HL-60 (cell line): ENCODE results near the gene STUM.
"Not testable (repeated sequence)": the region's sequence is repeated elsewhere in the genome, so short reads cannot be mapped to it uniquely, and the experiment has no call there.

Source experiments
- DNase-seq, 2 experiments: peaks; one replicate each; pipeline ENCODE4 v3.0.0-alpha.2; 2010 to 2020; ENCODE audit warnings: low read depth in 1 of 2, low spot score in 1 of 2
- H3K27ac ChIP-seq: fragments of 250-450 bp; sonication (Bioruptor Pico); replicated peaks from 2 replicates; pipeline ENCODE4 v1.5.1; 2020; ENCODE audit warnings: mild to moderate bottlenecking, moderate library complexity
- H3K27me3 ChIP-seq: fragments of 250-450 bp; sonication (Bioruptor Pico); 2 replicates; pipeline ENCODE4 v1.5.1; 2021; ENCODE audit warnings: mild to moderate bottlenecking, moderate library complexity; ENCODE audit not compliant: insufficient read depth, poor library complexity, severe bottlenecking
- H3K4me3 ChIP-seq: replicated peaks from 2 replicates; pipeline ENCODE4 v1.5.1; 2011; ENCODE audit warnings: mild to moderate bottlenecking, control low read depth, low read length; ENCODE audit not compliant: insufficient read depth
- GABPA ChIP-seq: IDR thresholded peaks from 2 replicates; pipeline ENCODE4 v1.6.1; 2012; ENCODE audit warnings: low read depth
- POLR2AphosphoS5 ChIP-seq: IDR thresholded peaks from 2 replicates; pipeline ENCODE4 v1.6.1; 2012; ENCODE audit warnings: low read depth
- SPI1 ChIP-seq: IDR thresholded peaks from 2 replicates; pipeline ENCODE4 v1.6.1; 2012; ENCODE audit warnings: low read depth, mild to moderate bottlenecking, borderline replicate concordance
- TF ChIP-seq, protein P1 (sequence below): IDR thresholded peaks from one replicate; pipeline ENCODE4 v1.5.1; 2011; ENCODE audit warnings: low read length, control low read depth, inconsistent platforms; ENCODE audit not compliant: insufficient read depth
- TF ChIP-seq, protein P2 (sequence below): IDR thresholded peaks from 2 replicates; pipeline ENCODE4 v1.6.1; 2012; ENCODE audit warnings: low read depth; ENCODE audit not compliant: insufficient replicate concordance

The STUM gene

GRCh38 chr1:226596531-226597165 lies 48.1 kb downstream of the STUM start:
- no peak for DNase-seq
- Histone ChIP-seq H3K4me3 (no peak overlapping the region), H3K27ac (no peak overlapping the region), H3K27me3 (peaks cover 7% of the 10 kb centered on the region)
- TF ChIP-seq SPI1: no peak
- TF ChIP-seq POLR2AphosphoS5: no peak
- TF ChIP-seq, protein P1, sequence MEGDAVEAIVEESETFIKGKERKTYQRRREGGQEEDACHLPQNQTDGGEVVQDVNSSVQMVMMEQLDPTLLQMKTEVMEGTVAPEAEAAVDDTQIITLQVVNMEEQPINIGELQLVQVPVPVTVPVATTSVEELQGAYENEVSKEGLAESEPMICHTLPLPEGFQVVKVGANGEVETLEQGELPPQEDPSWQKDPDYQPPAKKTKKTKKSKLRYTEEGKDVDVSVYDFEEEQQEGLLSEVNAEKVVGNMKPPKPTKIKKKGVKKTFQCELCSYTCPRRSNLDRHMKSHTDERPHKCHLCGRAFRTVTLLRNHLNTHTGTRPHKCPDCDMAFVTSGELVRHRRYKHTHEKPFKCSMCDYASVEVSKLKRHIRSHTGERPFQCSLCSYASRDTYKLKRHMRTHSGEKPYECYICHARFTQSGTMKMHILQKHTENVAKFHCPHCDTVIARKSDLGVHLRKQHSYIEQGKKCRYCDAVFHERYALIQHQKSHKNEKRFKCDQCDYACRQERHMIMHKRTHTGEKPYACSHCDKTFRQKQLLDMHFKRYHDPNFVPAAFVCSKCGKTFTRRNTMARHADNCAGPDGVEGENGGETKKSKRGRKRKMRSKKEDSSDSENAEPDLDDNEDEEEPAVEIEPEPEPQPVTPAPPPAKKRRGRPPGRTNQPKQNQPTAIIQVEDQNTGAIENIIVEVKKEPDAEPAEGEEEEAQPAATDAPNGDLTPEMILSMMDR: no peak
- TF ChIP-seq, protein P2, sequence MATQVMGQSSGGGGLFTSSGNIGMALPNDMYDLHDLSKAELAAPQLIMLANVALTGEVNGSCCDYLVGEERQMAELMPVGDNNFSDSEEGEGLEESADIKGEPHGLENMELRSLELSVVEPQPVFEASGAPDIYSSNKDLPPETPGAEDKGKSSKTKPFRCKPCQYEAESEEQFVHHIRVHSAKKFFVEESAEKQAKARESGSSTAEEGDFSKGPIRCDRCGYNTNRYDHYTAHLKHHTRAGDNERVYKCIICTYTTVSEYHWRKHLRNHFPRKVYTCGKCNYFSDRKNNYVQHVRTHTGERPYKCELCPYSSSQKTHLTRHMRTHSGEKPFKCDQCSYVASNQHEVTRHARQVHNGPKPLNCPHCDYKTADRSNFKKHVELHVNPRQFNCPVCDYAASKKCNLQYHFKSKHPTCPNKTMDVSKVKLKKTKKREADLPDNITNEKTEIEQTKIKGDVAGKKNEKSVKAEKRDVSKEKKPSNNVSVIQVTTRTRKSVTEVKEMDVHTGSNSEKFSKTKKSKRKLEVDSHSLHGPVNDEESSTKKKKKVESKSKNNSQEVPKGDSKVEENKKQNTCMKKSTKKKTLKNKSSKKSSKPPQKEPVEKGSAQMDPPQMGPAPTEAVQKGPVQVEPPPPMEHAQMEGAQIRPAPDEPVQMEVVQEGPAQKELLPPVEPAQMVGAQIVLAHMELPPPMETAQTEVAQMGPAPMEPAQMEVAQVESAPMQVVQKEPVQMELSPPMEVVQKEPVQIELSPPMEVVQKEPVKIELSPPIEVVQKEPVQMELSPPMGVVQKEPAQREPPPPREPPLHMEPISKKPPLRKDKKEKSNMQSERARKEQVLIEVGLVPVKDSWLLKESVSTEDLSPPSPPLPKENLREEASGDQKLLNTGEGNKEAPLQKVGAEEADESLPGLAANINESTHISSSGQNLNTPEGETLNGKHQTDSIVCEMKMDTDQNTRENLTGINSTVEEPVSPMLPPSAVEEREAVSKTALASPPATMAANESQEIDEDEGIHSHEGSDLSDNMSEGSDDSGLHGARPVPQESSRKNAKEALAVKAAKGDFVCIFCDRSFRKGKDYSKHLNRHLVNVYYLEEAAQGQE: no peak
- no peak for TF ChIP-seq GABPA

- TF ChIP-seq POLR2AphosphoS5: no peak
- TF ChIP-seq, protein P1: no peak
- TF ChIP-seq, protein P2: no peak
- TF ChIP-seq GABPA: no peak
- no peak for TF ChIP-seq SPI1
- peaks cover 5% of the 10 kb centered on the region for H3K27me3 ChIP-seq
- no peak overlapping the region for H3K27ac ChIP-seq
- H3K4me3 ChIP-seq: no peak overlapping the region
- DNase-seq: no peak
These were observed 49.3 kb downstream of the STUM start for GRCh38 chr1:226597616-226598454.

- Histone ChIP-seq H3K27ac (no peak overlapping the region), H3K27me3 (peaks cover 5% of the 10 kb centered on the region), H3K4me3 (no peak overlapping the region)
- DNase-seq: no peak
- TF ChIP-seq, protein P1: no peak
- TF ChIP-seq SPI1: no peak
- no peak for TF ChIP-seq GABPA
- TF ChIP-seq POLR2AphosphoS5: no peak
- TF ChIP-seq, protein P2: no peak
These were observed 49.9 kb downstream of the STUM start for GRCh38 chr1:226598455-226598849.

GRCh38 chr1:226598955-226599354 lies 50.4 kb downstream of the STUM start:
- not testable (repeated sequence) for H3K27me3 ChIP-seq, H3K4me3 ChIP-seq, H3K27ac ChIP-seq

More at GRCh38 chr1:226598955-226599354, 50.4 kb downstream of the STUM start:
- not testable (repeated sequence) for DNase-seq
